Islet precursor cell (in vitro differentiated cells): ENCODE data around the gene SULT6B1.
A peak's percentile ranks its signal among the peaks of the same experiment; 100 is the strongest.
"Not testable (repeated sequence)": the region's sequence is repeated elsewhere in the genome, so short reads cannot be mapped to it uniquely, and the experiment has no call there.

Source experiments
- DNase-seq: peaks from one replicate; pipeline ENCODE4 v3.0.0-alpha.2; 2018

The SULT6B1 gene, protein sequence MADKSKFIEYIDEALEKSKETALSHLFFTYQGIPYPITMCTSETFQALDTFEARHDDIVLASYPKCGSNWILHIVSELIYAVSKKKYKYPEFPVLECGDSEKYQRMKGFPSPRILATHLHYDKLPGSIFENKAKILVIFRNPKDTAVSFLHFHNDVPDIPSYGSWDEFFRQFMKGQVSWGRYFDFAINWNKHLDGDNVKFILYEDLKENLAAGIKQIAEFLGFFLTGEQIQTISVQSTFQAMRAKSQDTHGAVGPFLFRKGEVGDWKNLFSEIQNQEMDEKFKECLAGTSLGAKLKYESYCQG

DNA sequence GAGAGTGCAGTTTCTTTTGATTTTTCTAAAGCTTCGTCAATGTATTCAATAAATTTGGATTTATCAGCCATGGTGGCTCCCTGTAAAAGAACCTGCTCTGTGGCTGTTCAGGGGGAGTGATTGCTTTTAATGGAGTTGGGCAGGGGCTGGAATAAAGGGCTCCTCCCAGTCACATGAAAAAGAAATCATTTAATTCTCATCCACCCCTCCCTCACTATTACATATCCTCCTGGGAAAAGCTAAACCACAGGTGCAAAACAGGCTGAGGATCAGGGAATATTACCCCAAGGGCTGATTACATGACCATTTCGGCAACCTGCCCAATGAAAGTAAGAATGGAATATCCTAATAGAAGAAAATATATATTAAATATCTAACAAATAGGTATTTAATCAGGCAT lies at the start of gene SULT6B1:
Gene SULT6B1 (minus strand): TSS at position 101 of the 400 bp plus-strand sequence. CDS start 30 bp downstream, at position 71.
- DNase-seq, result no peak

DNA sequence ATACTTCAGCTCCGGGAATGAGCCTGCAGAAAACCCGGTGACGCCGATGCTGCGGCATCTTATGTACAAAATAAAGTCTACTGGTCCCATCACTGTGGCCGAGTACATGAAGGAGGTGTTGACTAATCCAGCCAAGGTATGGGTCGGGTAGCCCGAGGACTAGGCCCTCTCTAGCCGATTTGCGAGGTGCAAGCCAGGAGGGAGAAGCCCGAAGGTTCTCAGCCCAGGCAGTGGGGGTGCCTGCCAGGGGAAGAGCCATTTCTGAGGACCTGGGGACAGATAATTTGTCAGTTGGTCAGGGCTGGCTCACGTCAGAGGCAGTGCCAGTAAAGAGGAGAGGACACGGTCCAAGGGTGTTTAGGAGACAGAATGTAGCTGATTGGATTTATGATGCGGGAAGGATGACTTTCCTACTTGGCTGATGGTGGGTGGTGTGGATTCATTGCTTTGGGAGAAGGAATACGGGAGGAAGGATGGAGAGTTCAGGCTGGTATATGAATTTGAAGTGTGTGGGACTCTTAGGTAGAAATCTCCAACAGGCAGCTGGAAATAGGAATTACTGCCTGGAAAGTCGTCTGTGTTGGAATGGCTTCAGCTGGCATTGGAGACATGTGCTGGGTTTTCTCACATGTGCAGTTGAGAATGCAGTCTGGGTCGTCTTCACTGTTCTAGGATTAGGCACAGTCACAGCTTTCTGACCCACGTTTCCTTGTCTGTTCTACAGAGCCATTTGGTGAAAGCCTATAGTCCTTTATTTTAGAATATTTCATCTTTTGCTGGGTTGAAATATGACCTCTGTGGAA lies 43.9 kb upstream of the SULT6B1 start:
- DNase-seq, result peak; percentile 58

- peak; percentile 96 for DNase-seq
These were observed 43.0 kb upstream of the SULT6B1 start, which contains the start of the genes CEBPZ and NDUFAF7 for GRCh38 chr2:37231241-37232130. CEBPZ (minus strand) TSS chr2:37231596; CDS start chr2:37231567, 29 bp downstream. NDUFAF7 (plus strand) TSS chr2:37231658; CDS start chr2:37231706, 48 bp downstream.

DNA sequence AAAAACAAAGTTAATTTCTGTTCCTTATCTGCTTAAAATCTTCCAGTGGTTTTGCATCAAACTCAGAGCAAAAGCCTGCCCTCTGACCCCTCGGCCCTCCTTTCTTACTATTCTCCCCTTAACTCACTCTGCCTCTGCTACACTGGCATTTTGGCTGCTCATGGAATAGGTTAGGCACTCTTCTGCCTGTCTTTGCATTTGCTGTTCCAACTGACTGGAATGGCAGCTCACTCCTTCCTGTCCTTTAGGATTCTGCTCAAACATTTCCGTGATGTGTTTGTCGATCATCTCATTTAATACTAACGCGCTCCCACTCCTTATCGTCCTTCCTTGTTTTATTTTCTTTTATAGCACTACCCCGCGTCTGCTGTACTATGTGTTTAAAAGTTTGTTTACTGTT lies 42.1 kb upstream of the SULT6B1 start:
- DNase-seq, result no peak

GRCh38 chr2:37228788-37229187 lies 40.3 kb upstream of the SULT6B1 start:
- DNase-seq, result no peak

DNA sequence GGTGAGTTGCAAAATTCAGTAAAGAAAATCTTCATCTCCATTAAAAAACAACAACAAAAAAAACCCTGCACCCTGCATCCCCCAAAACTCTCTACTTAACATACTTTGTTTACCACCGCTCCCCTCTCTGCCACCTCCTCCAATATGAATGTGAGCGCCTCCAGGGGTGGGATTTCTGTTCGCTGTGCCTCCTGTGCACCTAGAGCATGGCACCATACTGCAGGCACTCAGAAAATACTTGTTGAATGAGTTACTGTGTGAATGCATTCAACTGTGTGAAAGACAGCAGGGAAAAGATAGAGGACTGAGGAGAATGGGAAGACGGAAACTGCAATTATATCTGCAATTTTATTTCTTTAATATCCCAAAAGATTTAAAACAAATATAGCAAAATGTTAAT lies 38.4 kb upstream of the SULT6B1 start:
- peak; percentile 79 for DNase-seq

- not testable (repeated sequence) for DNase-seq
These were observed 36.7 kb upstream of the SULT6B1 start for GRCh38 chr2:37225129-37225528.

DNA sequence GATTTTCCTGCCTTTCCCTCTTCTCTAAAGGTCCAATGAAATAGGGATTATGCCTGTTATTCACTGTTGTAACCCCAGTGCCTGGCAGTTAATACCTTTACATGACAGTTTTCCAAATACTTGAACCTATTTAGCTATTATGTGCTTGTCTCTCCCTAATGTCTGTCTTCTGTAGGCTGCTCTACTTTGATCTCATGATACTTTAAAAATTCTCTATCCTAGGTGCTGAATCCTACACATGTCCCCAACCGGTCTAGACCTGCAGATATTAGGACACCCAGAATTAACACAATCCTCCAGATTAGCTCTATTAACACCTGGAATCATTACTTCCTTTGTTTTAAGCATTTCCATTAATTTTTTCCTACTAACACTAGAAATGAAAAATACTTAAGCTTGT lies 35.6 kb upstream of the SULT6B1 start:
- no peak for DNase-seq

DNA sequence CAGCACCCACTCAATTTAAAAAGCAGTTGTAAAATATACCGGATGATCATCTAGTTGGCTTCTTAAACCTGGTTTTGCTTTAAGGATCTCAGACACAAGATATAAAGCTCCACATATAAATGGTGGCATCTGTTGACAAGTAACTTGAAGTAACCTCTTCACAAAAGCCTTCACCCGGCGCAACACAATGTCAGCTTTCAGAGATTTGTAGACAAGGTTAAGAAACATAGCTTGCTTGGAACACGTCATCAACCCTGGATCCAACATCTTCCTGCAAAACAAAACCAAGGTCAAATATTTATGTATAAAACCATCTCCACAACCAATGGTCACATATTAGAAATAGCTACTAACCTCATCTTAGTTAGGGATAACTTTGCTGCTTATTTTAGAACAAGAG lies 34.7 kb upstream of the SULT6B1 start:
- DNase-seq, result no peak

- no peak for DNase-seq
These were observed 30.6 kb upstream of the SULT6B1 start for GRCh38 chr2:37219046-37219445.

DNA sequence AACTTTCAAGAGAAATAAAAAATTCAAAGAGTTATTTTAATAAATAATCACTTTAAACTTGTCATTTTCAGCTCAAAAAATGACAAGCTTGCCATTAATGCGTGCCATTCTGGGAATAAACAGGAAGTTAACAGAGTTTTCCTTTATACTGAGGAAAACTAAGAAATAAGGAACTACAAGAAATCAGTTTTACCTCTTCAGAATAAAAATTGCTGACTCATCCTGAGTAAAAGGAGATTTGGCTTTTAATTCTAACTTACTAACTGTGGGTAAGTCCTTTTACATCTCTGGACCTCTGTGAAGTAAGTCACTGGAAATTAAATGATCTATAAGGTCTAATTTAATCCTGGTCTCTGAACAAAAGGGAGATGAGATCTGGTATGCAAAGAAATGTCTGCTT lies 26.8 kb upstream of the SULT6B1 start:
- DNase-seq, result no peak

GRCh38 chr2:37211939-37212338 lies 23.5 kb upstream of the SULT6B1 start:
- no peak for DNase-seq

DNA sequence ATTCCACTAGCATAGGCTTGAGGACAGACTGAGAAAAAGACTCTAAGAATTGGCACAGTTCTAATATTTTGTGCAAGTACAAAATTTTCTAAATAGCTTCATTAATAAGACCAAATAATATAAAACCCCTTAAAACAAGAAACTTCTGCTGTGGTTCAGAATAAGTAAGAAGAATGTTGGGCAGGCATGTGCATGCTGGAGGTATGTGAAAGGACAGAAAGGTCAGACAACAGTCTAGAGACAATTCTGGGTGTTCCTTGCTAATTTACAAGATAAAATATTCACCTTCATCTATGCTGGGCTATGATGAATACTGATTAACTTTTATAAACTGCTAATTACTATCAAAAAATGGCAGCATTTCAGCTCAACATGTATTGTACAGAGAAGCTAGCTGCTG lies 22.7 kb upstream of the SULT6B1 start:
- no peak for DNase-seq

DNA sequence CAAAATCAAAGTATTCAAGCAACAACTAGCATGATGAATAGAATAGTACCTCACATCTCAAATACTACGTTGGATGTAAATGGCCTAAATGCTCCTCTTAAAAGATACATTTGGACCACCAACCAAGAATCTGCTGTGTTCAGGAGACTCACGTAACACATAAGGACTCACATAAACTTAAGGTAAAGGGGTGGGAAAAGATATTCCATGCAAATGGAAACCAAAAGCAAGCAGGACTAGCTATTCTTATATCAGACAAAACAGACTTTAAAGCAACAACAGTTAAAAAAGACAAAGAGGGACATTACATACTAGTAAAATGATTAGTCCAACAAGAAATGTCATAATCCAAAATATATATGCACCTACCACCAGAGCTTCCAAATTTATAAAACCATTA lies 18.3 kb upstream of the SULT6B1 start:
- DNase-seq, result not testable (repeated sequence)

DNA sequence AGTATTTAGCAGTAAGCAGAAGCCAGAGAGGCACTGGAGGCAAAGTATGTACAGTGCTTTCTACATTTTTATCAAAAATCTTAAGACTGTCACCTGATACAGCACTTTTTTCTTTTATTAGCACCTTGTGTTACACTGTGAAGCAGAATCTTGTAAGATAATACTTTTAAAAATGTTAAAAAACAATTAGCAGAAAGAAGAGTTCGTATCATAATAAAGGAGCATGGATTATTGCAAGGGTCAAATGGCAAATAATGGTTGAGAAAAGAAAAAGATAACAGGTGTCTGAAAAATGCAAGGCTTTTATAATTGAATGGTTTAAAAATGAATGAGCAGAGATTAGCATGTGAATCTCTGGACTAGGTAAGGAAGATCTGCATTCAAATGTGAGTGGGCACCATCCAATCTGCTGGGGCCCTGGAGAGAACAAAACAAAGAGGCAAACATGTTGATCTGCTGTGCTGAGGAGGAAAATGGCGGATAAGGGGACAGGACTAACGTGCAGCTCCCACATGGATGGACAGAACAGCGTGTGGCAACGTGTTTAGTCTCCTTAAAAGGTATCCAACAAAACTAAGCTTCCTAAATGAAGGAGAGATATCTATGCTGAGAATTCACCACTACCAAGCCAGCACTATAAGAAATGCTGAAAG lies 17.3 kb upstream of the SULT6B1 start:
- DNase-seq, result no peak

DNA sequence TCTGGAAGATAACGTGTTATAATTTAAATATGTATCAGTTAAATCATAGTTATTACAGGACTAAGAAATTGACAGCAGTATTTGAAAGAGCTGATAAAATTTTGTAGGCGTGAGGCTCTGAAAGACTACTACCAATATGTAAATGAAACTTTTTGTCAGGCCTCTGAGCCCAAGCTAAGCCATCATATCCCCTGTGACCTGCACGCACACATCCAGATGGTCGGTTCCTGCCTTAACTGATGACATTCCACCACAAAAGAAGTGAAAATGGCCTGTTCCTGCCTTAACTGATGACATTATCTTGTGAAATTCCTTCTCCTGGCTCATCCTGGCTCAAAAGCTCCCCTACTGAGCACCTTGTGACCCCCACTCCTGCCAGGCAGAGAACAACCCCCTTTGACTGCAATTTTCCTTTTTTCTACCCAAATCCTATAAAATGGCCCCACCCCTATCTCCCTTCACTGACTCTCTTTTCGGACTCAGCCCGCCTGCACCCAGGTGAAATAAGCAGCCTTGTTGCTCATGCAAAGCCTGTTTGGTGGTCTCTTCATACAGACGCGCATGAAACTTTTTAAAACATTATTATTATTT lies 16.7 kb upstream of the SULT6B1 start:
- DNase-seq, result not testable (repeated sequence)

DNA sequence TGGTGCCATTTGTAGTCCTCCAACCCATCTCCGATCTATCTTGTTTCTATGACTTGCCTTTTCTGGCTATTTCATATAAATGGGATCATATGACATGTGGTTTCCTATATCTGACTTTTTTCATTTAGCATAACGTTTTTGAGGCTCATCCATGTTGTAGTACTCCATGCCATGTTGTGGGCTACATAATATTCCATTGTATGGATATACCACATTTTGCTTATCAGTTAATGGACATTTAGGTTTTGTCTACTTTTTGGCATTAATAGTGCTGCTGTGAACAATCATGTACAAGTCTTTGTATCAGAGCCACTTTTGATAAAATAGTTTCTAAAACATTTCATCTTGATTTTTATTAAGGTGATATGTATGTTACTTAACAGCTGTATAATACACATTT lies 15.2 kb upstream of the SULT6B1 start:
- DNase-seq, result no peak

GRCh38 chr2:37201766-37202165 lies 13.3 kb upstream of the SULT6B1 start:
- no peak for DNase-seq

- no peak for DNase-seq
These were observed 12.7 kb upstream of the SULT6B1 start for GRCh38 chr2:37201208-37201607.

GRCh38 chr2:37198681-37199065 lies 10.2 kb upstream of the SULT6B1 start:
- no peak for DNase-seq

DNA sequence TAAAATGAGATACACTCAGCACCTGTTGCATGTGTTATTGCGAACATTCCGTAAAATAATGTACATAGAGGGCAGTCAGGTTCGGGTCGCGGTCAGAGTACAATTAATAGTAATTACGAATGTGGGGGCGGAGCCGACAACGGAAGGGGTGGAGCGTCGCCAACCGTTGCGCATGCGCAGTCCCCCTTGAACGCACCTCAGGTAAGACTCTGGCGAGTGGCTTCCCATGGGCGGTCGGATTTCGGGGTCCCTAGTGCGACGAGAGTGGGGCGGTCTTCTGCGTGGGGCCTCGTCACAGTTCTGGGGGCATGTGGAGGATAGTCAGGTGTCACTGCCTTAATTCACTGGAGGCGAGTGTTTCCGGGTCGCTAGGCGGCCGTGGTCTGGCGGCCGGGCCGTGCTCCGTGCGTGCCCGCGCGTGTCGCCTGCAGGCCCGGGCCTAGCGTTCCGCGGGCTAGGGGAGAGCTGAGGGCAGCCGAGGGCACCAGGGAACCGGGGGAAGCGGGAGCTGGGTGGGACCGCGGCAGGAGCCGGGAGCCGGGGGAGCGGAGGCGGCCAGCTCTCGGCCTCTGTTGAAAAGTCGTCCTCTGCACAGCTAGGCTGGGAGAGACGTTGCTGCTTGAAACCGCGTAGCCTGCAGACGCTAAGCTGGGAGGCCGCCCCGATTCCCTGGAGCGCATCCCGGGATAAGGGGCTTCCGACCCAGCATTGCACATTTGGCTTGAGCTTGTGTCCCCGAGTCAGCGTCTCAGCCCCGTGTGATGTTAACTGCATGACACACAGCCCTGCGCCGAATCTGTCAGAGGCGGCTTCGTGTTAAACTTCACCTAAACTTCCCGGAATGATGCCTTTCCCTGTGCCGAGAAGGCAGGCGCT lies 8.1 kb upstream of the SULT6B1 start, which contains the start of gene CEBPZOS:
Gene CEBPZOS (plus strand): TSS at position 177 of the 876 bp plus-strand sequence. CDS start 3,209 bp downstream, outside the sequence.
- DNase-seq, result peak; percentile 69
